Measurements from ENCODE around the gene KHK.

GRCh38 chr2:27054721-27055120 lies 31.9 kb upstream of the KHK start:
- TF ChIP-seq YY1 (IDR thresholded peaks at IDR 0.05; ENCODE audit: insufficient read depth, insufficient read length) (no peak), SUZ12 (IDR thresholded peaks at IDR 0.05; ENCODE audit: extremely low read depth, insufficient read depth, insufficient read length) (no peak), ZNF274 (IDR thresholded peaks at IDR 0.05; ENCODE audit: low read depth, low read length) (no peak)
